Lower lobe of right lung (tissue), 2 donors: ENCODE measurements around the gene MMP25. TPM values are rescaled to one million over a fixed set of nuclear protein-coding genes. Genes with fewer than 3 reads are reported as not detected.
A peak's percentile ranks its signal among the peaks of the same experiment; 100 is the strongest.
"Not testable (repeated sequence)": the region's sequence is repeated elsewhere in the genome, so short reads cannot be mapped to it uniquely, and the experiment has no call there.

Experiments
- ATAC-seq, 2 donors: fragments of 200-7000 bp; cut with Tn5 transposase; one replicate each; pipeline ENCODE4 v1.9.1; 2020 to 2022; ENCODE audit warnings: mild to moderate bottlenecking in 2 of 2, moderate library complexity in 2 of 2
- DNase-seq: peaks from one replicate; pipeline ENCODE4 v3.0.0-alpha.2; 2020
- H3K27ac ChIP-seq: fragments of 200-600 bp; one replicate; pipeline ENCODE4 v1.8.0; 2022
- H3K27me3 ChIP-seq: fragments of 200-600 bp; one replicate; pipeline ENCODE4 v1.8.0; 2022; ENCODE audit warnings: low read depth
- H3K36me3 ChIP-seq: fragments of 200-600 bp; one replicate; pipeline ENCODE4 v1.8.0; 2022; ENCODE audit warnings: mild to moderate bottlenecking
- H3K4me1 ChIP-seq: fragments of 200-600 bp; one replicate; pipeline ENCODE4 v1.8.0; 2022
- H3K4me3 ChIP-seq: fragments of 200-600 bp; one replicate; pipeline ENCODE4 v1.8.0; 2022; ENCODE audit warnings: mild to moderate bottlenecking
- H3K9me3 ChIP-seq: fragments of 200-600 bp; one replicate; pipeline ENCODE4 v1.8.0; 2022
- CTCF ChIP-seq: fragments of 200-600 bp; IDR thresholded peaks from one replicate; pipeline ENCODE4 v1.8.0; 2022; ENCODE audit warnings: antibody characterized with exemption, mild to moderate bottlenecking
- intact Hi-C: fragments of 100-400 bp; cut with DNase I; formaldehyde crosslinking; loops from one replicate; pipeline ENCODE4 v1.11.0; 2022
- total RNA-seq: library from RNA; stranded (reverse); fragmentation: NEBNext Ultra II Directional; extraction: Animal tissue kit (Norgen Biotek cat#: 25700); gene quantifications from one replicate; pipeline ENCODE4 v1.2.1, GENCODE V29; 2021
- donor health status: DM: no; HTN: yes; CAD: no; lungs with severe emphysema.

The MMP25 gene
- total RNA-seq, 1 donor from 2014 or later, result 22.7 TPM

GRCh38 chr16:3054965-3055733 lies 8.8 kb downstream of the MMP25 start:
- H3K4me1 ChIP-seq, result peaks cover 18% of the 10 kb centered on the region
- no peak for DNase-seq
- H3K27me3 ChIP-seq, result peaks cover under 1% of the 10 kb centered on the region
- no peaks in the 10 kb centered on the region for H3K9me3 ChIP-seq
- no peak overlapping the region for H3K4me3 ChIP-seq
- intact Hi-C loops, result no loop called here
- H3K27ac ChIP-seq, result no peak overlapping the region
- no peak for TF ChIP-seq CTCF
- H3K36me3 ChIP-seq, result no peaks in the 10 kb centered on the region
- ATAC-seq, result no peak

- ATAC-seq, DNase-seq, H3K36me3 ChIP-seq, H3K4me3 ChIP-seq, H3K27ac ChIP-seq, intact Hi-C loops, H3K9me3 ChIP-seq, H3K27me3 ChIP-seq: not testable (repeated sequence)
- peaks cover 20% of the 10 kb centered on the region for H3K4me1 ChIP-seq
These were observed 9.4 kb downstream of the MMP25 start for GRCh38 chr16:3055734-3056115.

GRCh38 chr16:3056336-3057180 lies 10.2 kb downstream of the MMP25 start:
- ATAC-seq (no peak), DNase-seq (no peak)
- TF ChIP-seq CTCF, result no peak
- Histone ChIP-seq H3K4me1 (peaks cover 21% of the 10 kb centered on the region), H3K27ac (no peak overlapping the region), H3K4me3 (no peak overlapping the region), H3K9me3 (no peaks in the 10 kb centered on the region), H3K36me3 (no peaks in the 10 kb centered on the region), H3K27me3 (no peaks in the 10 kb centered on the region)
- intact Hi-C loops, result no loop called here

- Histone ChIP-seq H3K4me3 (peak overlapping the region; percentile 91), H3K27ac (no peak overlapping the region), H3K9me3 (no peaks in the 10 kb centered on the region), H3K27me3 (no peaks in the 10 kb centered on the region), H3K36me3 (no peaks in the 10 kb centered on the region), H3K4me1 (peaks cover 30% of the 10 kb centered on the region)
- no peak for ATAC-seq
- intact Hi-C loops, result no loop called here
- no peak for DNase-seq
- TF ChIP-seq CTCF, result no peak
These were observed 11.1 kb downstream of the MMP25 start for GRCh38 chr16:3057181-3058138.

GRCh38 chr16:3058139-3059030 lies 12.0 kb downstream of the MMP25 start:
- Histone ChIP-seq H3K4me3 (peak overlapping the region; percentile 91), H3K27ac (peak overlapping the region; percentile 86), H3K36me3 (no peaks in the 10 kb centered on the region), H3K4me1 (peaks cover 30% of the 10 kb centered on the region), H3K27me3 (no peaks in the 10 kb centered on the region), H3K9me3 (no peaks in the 10 kb centered on the region)
- intact Hi-C loops, result no loop called here
- ATAC-seq (peak; percentile 52 to 64), DNase-seq (peak; percentile 77)
- TF ChIP-seq CTCF, result no peak
